GM12878 (cell line): ENCODE measurements around the gene SDHC. TPM values are rescaled to one million over a fixed set of nuclear protein-coding genes. Genes with fewer than 3 reads are reported as not detected.

Source experiments
- ATAC-seq: fragments of 200-7000 bp; cut with Tn5 transposase; 3 replicates; pipeline ENCODE4 v1.9.1; 2020; ENCODE audit warnings: mild to moderate bottlenecking, moderate library complexity
- BruUV-seq: library from RNA; stranded (reverse); fragments of 400-500 nt; replicated peaks from 2 replicates; lab custom pipeline; 2021; lab: Mats Ljungman, UMichigan
- CTCF ChIA-PET: fragments of 300-600 bp; sonication (Branson Sonifier 250); formaldehyde crosslinking; extraction: SDS; loops from one replicate; lab custom pipeline; 2021; ENCODE audit warnings: inconsistent platforms; lab: Yijun Ruan, JAX
- POLR2A ChIA-PET: fragments of 350-600 bp; formaldehyde crosslinking; extraction: SDS; loops from one replicate; lab custom pipeline; 2021; ENCODE audit warnings: inconsistent platforms; lab: Charles Lee
- RAD21 ChIA-PET: fragments of 300-600 bp; sonication (Branson Sonifier 250); formaldehyde crosslinking; loops from one replicate; lab custom pipeline; 2023; ENCODE audit warnings: antibody characterized with exemption; ENCODE audit not compliant: unreplicated experiment; lab: Charles Lee
- SMC1A ChIA-PET: fragments of 300-600 bp; sonication (Branson Sonifier 250); formaldehyde crosslinking; loops from one replicate; lab custom pipeline; 2023; ENCODE audit not compliant: unreplicated experiment, uncharacterized antibody; lab: Charles Lee
- DNase-seq: peaks from one replicate; pipeline ENCODE4 v3.0.0-alpha.2; 2011; ENCODE audit warnings: low read depth, low spot score
- FAIRE-seq: peaks from 3 replicates; lab custom pipeline; 2011; peaks lifted over from hg19 to GRCh38; lab: Jason Lieb, UNC
- H2AFZ ChIP-seq: 2 replicates; pipeline ENCODE4 v1.6.0; 2011; ENCODE audit warnings: low read depth, low read length, control low read depth; ENCODE audit not compliant: control insufficient read depth
- H3K27ac ChIP-seq: 2 replicates; pipeline ENCODE4 v1.5.1; 2011; ENCODE audit warnings: control low read depth; ENCODE audit not compliant: control insufficient read depth, insufficient read depth
- H3K27me3 ChIP-seq, 2 experiments: replicated peaks in 1 of 2; 2 replicates each; pipeline versions ENCODE4 v1.6.0 to v1.6.1; 2011; ENCODE audit warnings: low read length in 1 of 2; ENCODE audit not compliant: control insufficient read depth in 2 of 2, insufficient read depth in 2 of 2
- H3K36me3 ChIP-seq, 2 experiments: 2 replicates each; pipeline ENCODE4 v1.5.1; 2011; ENCODE audit warnings: low read length in 1 of 2; ENCODE audit not compliant: control insufficient read depth in 2 of 2, insufficient read depth in 2 of 2
- H3K4me1 ChIP-seq: 2 replicates; pipeline ENCODE4 v1.6.1; 2011; ENCODE audit warnings: mild to moderate bottlenecking, low read length, moderate library complexity, mixed read lengths; ENCODE audit not compliant: control insufficient read depth, insufficient read depth
- H3K4me2 ChIP-seq: 2 replicates; pipeline ENCODE4 v1.6.0; 2011; ENCODE audit warnings: control low read depth; ENCODE audit not compliant: control insufficient read depth, insufficient read depth
- H3K4me3 ChIP-seq: fragments of 200-600 bp; sonication (generic); 2 replicates; pipeline ENCODE4 v1.5.1; 2016
- H3K79me2 ChIP-seq: 2 replicates; pipeline ENCODE4 v1.6.0; 2011; ENCODE audit warnings: low read length; ENCODE audit not compliant: control insufficient read depth, insufficient read depth
- H3K9ac ChIP-seq: 2 replicates; pipeline ENCODE4 v1.8.0; 2011; ENCODE audit warnings: low read length, control low read depth, mixed read lengths; ENCODE audit not compliant: control insufficient read depth, insufficient read depth
- H3K9me3 ChIP-seq: replicated peaks from 3 replicates; pipeline ENCODE4 v1.5.1; 2011; ENCODE audit warnings: mild to moderate bottlenecking, low read length; ENCODE audit not compliant: control insufficient read depth, insufficient read depth
- H4K20me1 ChIP-seq: 2 replicates; pipeline ENCODE4 v1.6.0; 2011; ENCODE audit not compliant: control insufficient read depth, insufficient read depth
- CREB1 ChIP-seq: IDR thresholded peaks from 2 replicates; pipeline ENCODE4 v1.6.1; 2012; ENCODE audit warnings: low read depth, mild to moderate bottlenecking, inconsistent platforms
- DPF2 ChIP-seq: fragments of 450-650 bp; IDR thresholded peaks from 2 replicates; pipeline ENCODE4 v1.6.1; 2017; ENCODE audit warnings: mild to moderate bottlenecking
- EP300 ChIP-seq, 2 experiments: fragments of 150-350 bp in 1 of 2; IDR thresholded peaks; 2 replicates each; pipeline ENCODE4 v1.6.1; 2011 to 2012; ENCODE audit warnings: low read depth in 2 of 2, low read length in 2 of 2, borderline replicate concordance in 1 of 2, improper control_type of control experiment in 1 of 2, inconsistent platforms in 1 of 2; ENCODE audit not compliant: control insufficient read depth in 1 of 2
- FOXK2 ChIP-seq: fragments of 450-650 bp; IDR thresholded peaks from 2 replicates; pipeline ENCODE4 v1.6.1; 2017; ENCODE audit warnings: mild to moderate bottlenecking, moderate library complexity
- GABPA ChIP-seq: IDR thresholded peaks from 2 replicates; pipeline ENCODE4 v1.6.1; 2014; ENCODE audit warnings: antibody characterized with exemption, low read depth, mild to moderate bottlenecking, inconsistent platforms
- MEF2A ChIP-seq: IDR thresholded peaks from 2 replicates; pipeline ENCODE4 v1.6.1; 2011; ENCODE audit warnings: low read depth, mild to moderate bottlenecking, low read length, moderate library complexity; ENCODE audit not compliant: insufficient read depth
- NBN ChIP-seq: fragments of 450-650 bp; IDR thresholded peaks from 2 replicates; pipeline ENCODE4 v1.6.1; 2016
- PBX3 ChIP-seq: IDR thresholded peaks from 2 replicates; pipeline ENCODE4 v1.6.1; 2011; ENCODE audit warnings: mild to moderate bottlenecking, low read depth, low read length, moderate library complexity; ENCODE audit not compliant: insufficient replicate concordance
- POLR2AphosphoS2 ChIP-seq: IDR thresholded peaks from 2 replicates; pipeline ENCODE4 v1.6.1; 2011; ENCODE audit warnings: low read depth, mild to moderate bottlenecking, low read length, improper control_type of control experiment, moderate library complexity
- RB1 ChIP-seq: fragments of 450-650 bp; formaldehyde crosslinking; IDR thresholded peaks from 2 replicates; pipeline ENCODE4 v1.6.1; 2017; ENCODE audit warnings: mild to moderate bottlenecking, borderline replicate concordance
- TBL1XR1 ChIP-seq: IDR thresholded peaks from 2 replicates; pipeline ENCODE4 v1.6.1; 2012; ENCODE audit warnings: low read depth, low read length, improper control_type of control experiment
- WGBS: methylation state at CpG from one replicate; pipeline ENCODE4 v1.1.6; 2016; ENCODE audit warnings: low lambda C conversion rate; ENCODE audit not compliant: insufficient replicate concordance, insufficient coverage; ENCODE audit errors: missing lambda C conversion rate; 5-methylcytosine and 5-hydroxymethylcytosine counted together
- in situ Hi-C: fragments of 300-500 bp; cut with MboI; formaldehyde crosslinking; loops from 9 replicates; pipeline ENCODE4 v1.14.3; 2018; ENCODE audit warnings: mixed read lengths
- intact Hi-C: fragments of 100-400 bp; cut with micrococcal nuclease; formaldehyde crosslinking; loops from one replicate; pipeline ENCODE4 v1.14.2; 2022; ENCODE audit not compliant: unreplicated experiment
- polyA plus RNA-seq, 11 experiments: library from polyadenylated mRNA; depleted of rRNA in 4 of 11; unstranded in 6 of 11; stranded (reverse) in 5 of 11; fragments of >200 nt; fragmentation: Nextera tagmentation in 4 of 11; fragmentation: Illumina TruSeq in 1 of 11; extraction: Ambion mirVana in 4 of 11; extraction: Trizol in 1 of 11; gene quantifications; 1 replicate in 1 of 11; 2 replicates in 10 of 11; pipeline versions ENCODE4 v1.2.1 to v1.2.3, GENCODE V29; 2011 to 2016; ENCODE audit warnings: inconsistent platforms in 2 of 11, missing spikeins in 2 of 11, low read depth in 1 of 11
- total RNA-seq, 4 experiments: library from RNA; depleted of rRNA in 3 of 4; stranded (reverse); fragments of >200 nt in 3 of 4; fragmentation: Illumina TruSeq in 1 of 4; extraction: Trizol in 1 of 4; gene quantifications; 2 replicates each; pipeline versions ENCODE4 v1.2.1 to v1.2.3, GENCODE V29; 2013 to 2021

SDHC gene
- total and polyA plus RNA-seq, 10 of the 15 experiments (the other 5 are each of a cell fraction or from before 2014, with no cell fraction given): 18.4 to 340 (median 178) TPM

DNA sequence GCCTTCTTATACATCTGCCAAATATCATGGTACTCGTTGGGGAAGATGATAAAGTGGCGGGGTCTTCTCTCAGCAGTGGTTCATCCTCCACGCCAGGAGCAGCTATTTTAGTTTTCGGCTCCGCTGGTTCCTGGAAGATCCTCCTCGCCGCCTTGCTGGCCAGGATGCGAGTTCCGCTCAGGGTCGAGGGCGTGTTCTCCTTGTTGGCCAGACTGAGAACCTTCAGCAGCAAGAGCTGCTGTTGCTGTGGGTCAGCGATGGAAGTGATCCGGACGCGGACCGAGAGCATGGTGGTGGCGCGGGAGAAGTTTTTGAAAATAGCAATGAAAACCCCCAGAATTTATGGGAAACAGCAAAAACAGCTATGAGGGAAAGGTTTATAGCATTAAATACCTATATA, 64.9 kb downstream of the SDHC start:
- H3K27me3 ChIP-seq: no peaks in the 10 kb centered on the region
- in situ Hi-C loops: no loop called here
- no peak overlapping the region for H3K27ac ChIP-seq
- POLR2A ChIA-PET: no interaction called here
- no peaks in the 10 kb centered on the region for H4K20me1 ChIP-seq
- H2AFZ ChIP-seq: no peak overlapping the region
- H3K9me3 ChIP-seq: no peaks in the 10 kb centered on the region
- WGBS: 63% methylated on average over 18 of the region's 18 CpGs
- TF ChIP-seq EP300 (IDR thresholded peaks at IDR 0.05; ENCODE audit: borderline replicate concordance in 1 of 2, control insufficient read depth in 1 of 2, low read depth in 2 of 2, low read length in 2 of 2) (no peak), DPF2 (no peak), POLR2AphosphoS2 (no peak)
- TF ChIP-seq, all 136 proteins: peak for 0
- no peaks in the 10 kb centered on the region for H3K36me3 ChIP-seq
- 0 out of 2 replicates have a peak, but pooled peaks cover 3% of the 10 kb centered on the region for H3K4me1 ChIP-seq
- intact Hi-C loops: no loop called here
- H3K4me2 ChIP-seq: no peak overlapping the region
- ATAC-seq (no peak), DNase-seq (no peak), FAIRE-seq (no peak)
- SMC1A ChIA-PET: interaction anchor here (1.4 to 6.9 kb wide), 3 partner anchors 57 to 174 kb away, joined by 4 to 72 read pairs (median 62); partner anchors contain the start of genes APOA2, NDUFS2 and TOMM40L
- RAD21 ChIA-PET: interaction anchor here (6.1 kb wide), 1 partner anchor 152 kb away, joined by 77 read pairs; the partner anchor contains the start of gene TOMM40L
- BruUV-seq: no TSS peak
- H3K4me3 ChIP-seq: no peak overlapping the region
- H3K79me2 ChIP-seq: no peaks in the 10 kb centered on the region
- CTCF ChIA-PET: interaction anchor here (1.0 to 10.4 kb wide), 4 partner anchors 30 to 187 kb away, joined by 3 to 204 read pairs (median 76); partner anchors contain the start of genes APOA2 and TOMM40L
- H3K9ac ChIP-seq: no peak overlapping the region

DNA sequence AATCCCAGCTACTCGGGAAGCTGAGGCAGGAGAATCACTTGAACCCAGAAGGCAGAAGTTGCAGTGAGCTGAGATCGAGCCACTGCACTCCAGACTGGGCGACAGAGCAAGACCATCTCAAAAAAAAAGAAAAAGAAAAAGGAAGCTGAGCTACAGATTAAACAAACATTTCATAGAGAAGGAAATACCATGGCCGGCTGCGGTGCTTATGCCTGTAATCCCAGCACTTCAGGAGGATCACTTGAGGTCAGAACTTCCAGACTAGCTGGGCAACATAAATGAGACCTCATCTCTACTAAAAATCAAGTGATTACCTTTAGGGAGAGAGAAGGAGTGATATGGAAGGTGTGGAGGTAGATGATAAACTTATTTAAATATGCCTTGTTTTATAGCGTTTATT, 67.5 kb downstream of the SDHC start:
- DNase-seq (no peak), FAIRE-seq (no peak), ATAC-seq (no peak)
- no peak overlapping the region for H3K4me3 ChIP-seq
- RAD21 ChIA-PET: interaction anchor here (0.6 to 6.1 kb wide), 26 partner anchors 9 to 655 kb away, joined by 3 to 77 read pairs (median 4); partner anchors contain the start of genes CFAP126, NDUFS2, PPOX and SDHC
- SMC1A ChIA-PET: interaction anchor here (0.6 to 6.9 kb wide), 34 partner anchors 9 to 384 kb away, joined by 3 to 72 read pairs (median 6); partner anchors contain the start of genes APOA2, CFAP126, NDUFS2 and PPOX
- H3K4me1 ChIP-seq: peaks cover 8% of the 10 kb centered on the region; the same call in 1 of the 2 replicates
- no peaks in the 10 kb centered on the region for H3K9me3 ChIP-seq
- H3K27me3 ChIP-seq: no peaks in the 10 kb centered on the region
- intact Hi-C loops: loop anchor here (1.0 to 5.0 kb wide), 5 partner anchors 69 to 189 kb away; partner anchors contain the start of gene SDHC
- H3K79me2 ChIP-seq: no peaks in the 10 kb centered on the region
- 64% methylated on average over 6 of the region's 6 CpGs for WGBS
- H3K27ac ChIP-seq: no peak overlapping the region
- no peak for TF ChIP-seq RB1
- TF ChIP-seq MEF2A: no peak
- no peak for TF ChIP-seq CREB1
- TF ChIP-seq PBX3: no peak
- no peak for TF ChIP-seq GABPA
- no peak for TF ChIP-seq NBN
- TF ChIP-seq FOXK2: no peak
- no peak for TF ChIP-seq POLR2AphosphoS2
- TF ChIP-seq TBL1XR1: no peak
- no peaks in the 10 kb centered on the region for H4K20me1 ChIP-seq
- H3K4me2 ChIP-seq: no peak overlapping the region
- H3K9ac ChIP-seq: no peak overlapping the region
- no TSS peak for BruUV-seq
- peak overlapping the region; percentile 69 for H2AFZ ChIP-seq
- POLR2A ChIA-PET: interaction anchor here (2.0 to 2.1 kb wide), 2 partner anchors 156 to 216 kb away, joined by 6 to 7 read pairs; partner anchors contain the start of genes PPOX and TOMM40L
- CTCF ChIA-PET: interaction anchor here (0.7 to 10.4 kb wide), 56 partner anchors 9 to 391 kb away, joined by 3 to 204 read pairs (median 6); partner anchors contain the start of genes APOA2, B4GALT3, CFAP126 and KLHDC9
- no peaks in the 10 kb centered on the region for H3K36me3 ChIP-seq
- in situ Hi-C loops: loop anchor here (5.0 kb wide), 1 partner anchor 154 kb away; the partner anchor contains the start of gene TOMM40L
